ENCODE results near the gene TIMM22.
A peak's percentile ranks its signal among the peaks of the same experiment; 100 is the strongest.

The TIMM22 gene

DNA sequence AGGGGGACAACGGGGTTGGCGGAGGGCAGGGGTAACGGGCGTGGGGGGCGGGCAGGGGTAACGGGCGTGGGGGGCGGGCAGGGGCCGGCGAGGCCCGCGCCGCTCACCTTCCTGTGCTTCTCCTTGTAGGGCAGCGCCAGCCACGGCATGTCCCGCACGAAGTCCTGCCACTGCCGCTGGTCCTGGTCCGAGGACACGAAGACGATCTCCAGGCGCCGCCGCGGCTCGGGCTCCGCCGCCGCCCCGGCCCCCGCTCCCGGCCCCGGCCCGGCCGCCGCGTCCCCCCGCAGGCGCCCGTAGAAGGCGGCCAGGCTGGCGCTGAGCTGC is 17.8 kb upstream of the TIMM22 start:
- ChIA-PET POLR2A (interaction anchor here (0.6 to 3.4 kb wide), 20 partner anchors 9 to 1111 kb away, joined by 3 to 33 read pairs (median 8); partner anchors contain the start of genes GLOD4, MRM3, TIMM22 and VPS53), CTCF (interaction anchor here (0.5 to 5.2 kb wide), 12 partner anchors 11 to 567 kb away, joined by 3 to 173 read pairs (median 7); partner anchors contain the start of genes GEMIN4, GLOD4, MRM3 and TIMM22)
- no peak for TF ChIP-seq ZNF658 (tag by site-specific recombination; IDR thresholded peaks at IDR 0.05)
- TF ChIP-seq HOXC10 (CRISPR knock-in tag; IDR thresholded peaks at IDR 0.05): peak; percentile 26; the same call in 1 of the 2 replicates
- Histone ChIP-seq H3K36me3 (ENCODE audit: control insufficient read depth in 2 of 2, insufficient read depth in 1 of 2, low read length in 2 of 2) (no peaks in the 10 kb centered on the region), H3K4me1 (ENCODE audit: control insufficient read depth, insufficient read depth, low read length) (peaks cover 9% of the 10 kb centered on the region; the same call in 1 of the 2 replicates), H3K27ac (ENCODE audit: extremely low read depth, low read depth, low read length) (peak overlapping the region; percentile 76; the same call in 1 of the 2 replicates), H3K4me3 (ENCODE audit: low read depth, low read length) (peak overlapping the region; percentile 85), H3K9me3 (ENCODE audit: control insufficient read depth, insufficient read depth, low read depth, low read length) (no peaks in the 10 kb centered on the region)

DNA sequence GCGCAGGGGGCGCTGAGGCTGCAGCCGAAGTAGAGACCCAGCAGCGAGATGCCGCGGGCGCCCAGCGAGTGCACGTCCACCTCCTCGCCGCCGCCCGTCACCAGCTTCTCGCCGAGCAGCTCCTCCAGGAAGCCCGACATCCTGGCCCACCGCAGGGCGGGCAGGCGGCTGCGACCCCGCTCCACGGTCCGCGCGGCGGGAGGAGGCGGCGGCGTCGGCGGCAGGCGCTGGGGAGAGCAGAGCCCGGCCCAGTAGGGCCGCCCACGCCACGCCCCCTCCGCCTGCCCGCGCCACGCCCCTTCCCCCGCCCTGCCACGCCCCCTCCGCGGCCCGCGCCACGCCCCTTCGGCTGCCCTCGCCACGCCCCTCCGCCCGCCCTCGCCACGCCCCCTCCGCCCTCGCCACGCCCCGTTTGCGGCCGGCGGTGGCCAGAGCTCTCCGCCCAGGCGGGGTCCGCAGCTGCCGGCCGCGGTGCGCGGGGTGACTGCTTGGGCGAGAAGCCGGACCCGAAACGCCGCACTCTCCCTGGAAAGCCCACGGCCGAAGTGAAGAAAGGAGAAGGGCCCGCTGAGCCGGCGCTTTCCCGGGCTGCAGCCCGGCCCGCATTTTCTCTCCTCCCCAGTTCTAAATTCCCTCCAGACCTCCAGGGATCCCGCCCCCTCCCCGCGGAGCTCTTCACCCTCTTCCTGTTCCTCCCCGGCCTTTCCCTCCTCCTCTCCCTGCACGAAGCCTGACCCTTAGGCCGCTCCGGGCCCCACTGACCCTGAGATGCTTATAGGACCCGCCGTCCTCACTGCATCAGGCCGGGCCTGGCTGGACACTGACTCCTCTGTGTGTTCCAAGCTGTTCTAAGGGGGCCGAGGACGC is 17.2 kb upstream of the TIMM22 start, which contains the start of gene NXN:
Gene NXN (minus strand): TSS at position 238 of the 867 bp plus-strand sequence.
- POLR2A ChIA-PET: interaction anchor here (0.6 to 3.4 kb wide), 23 partner anchors 10 to 1110 kb away, joined by 3 to 33 read pairs (median 7); partner anchors contain the start of genes GLOD4, MRM3, TIMM22 and VPS53
- Histone ChIP-seq H3K9me3 (ENCODE audit: control insufficient read depth, insufficient read depth, low read depth, low read length) (no peaks in the 10 kb centered on the region), H3K4me1 (ENCODE audit: control insufficient read depth, insufficient read depth, low read length) (peaks cover 9% of the 10 kb centered on the region; the same call in 1 of the 2 replicates), H3K4me3 (ENCODE audit: low read depth, low read length) (peak within 1 kb of the TSS; percentile 85), H3K27ac (ENCODE audit: extremely low read depth, low read depth, low read length) (peak within 1 kb of the TSS; percentile 76; the same call in 1 of the 2 replicates), H3K36me3 (ENCODE audit: control insufficient read depth in 2 of 2, insufficient read depth in 1 of 2, low read length in 2 of 2) (no peaks in the 10 kb centered on the region)
- CTCF ChIA-PET: interaction anchor here (0.5 to 5.2 kb wide), 31 partner anchors 9 to 815 kb away, joined by 3 to 173 read pairs (median 5); partner anchors contain the start of genes GEMIN4, GLOD4, MRM3 and TIMM22
- TF ChIP-seq ZNF138 (tag by site-specific recombination; IDR thresholded peaks at IDR 0.05; ENCODE audit: borderline replicate concordance) (no peak), ZBTB1 (tag by site-specific recombination; IDR thresholded peaks at IDR 0.05) (no peak), ZNF266 (tag by site-specific recombination; IDR thresholded peaks at IDR 0.05; ENCODE audit: low read depth) (no peak), ZNF354C (tag by site-specific recombination; IDR thresholded peaks at IDR 0.05; ENCODE audit: borderline replicate concordance, low read depth) (no peak), GLIS2 (tag by site-specific recombination; IDR thresholded peaks at IDR 0.05) (peak; percentile 69), ZSCAN23 (tag by site-specific recombination; IDR thresholded peaks at IDR 0.05) (no peak), ZNF394 (tag by site-specific recombination; IDR thresholded peaks at IDR 0.05; ENCODE audit: borderline replicate concordance) (no peak), ZNF426 (tag by site-specific recombination; IDR thresholded peaks at IDR 0.05) (no peak), EGR2 (tag by site-specific recombination; IDR thresholded peaks at IDR 0.05; ENCODE audit: low read depth) (0 out of 2 replicates have a peak, but pooled peaks have one; percentile 25)
- TF ChIP-seq, protein P1, sequence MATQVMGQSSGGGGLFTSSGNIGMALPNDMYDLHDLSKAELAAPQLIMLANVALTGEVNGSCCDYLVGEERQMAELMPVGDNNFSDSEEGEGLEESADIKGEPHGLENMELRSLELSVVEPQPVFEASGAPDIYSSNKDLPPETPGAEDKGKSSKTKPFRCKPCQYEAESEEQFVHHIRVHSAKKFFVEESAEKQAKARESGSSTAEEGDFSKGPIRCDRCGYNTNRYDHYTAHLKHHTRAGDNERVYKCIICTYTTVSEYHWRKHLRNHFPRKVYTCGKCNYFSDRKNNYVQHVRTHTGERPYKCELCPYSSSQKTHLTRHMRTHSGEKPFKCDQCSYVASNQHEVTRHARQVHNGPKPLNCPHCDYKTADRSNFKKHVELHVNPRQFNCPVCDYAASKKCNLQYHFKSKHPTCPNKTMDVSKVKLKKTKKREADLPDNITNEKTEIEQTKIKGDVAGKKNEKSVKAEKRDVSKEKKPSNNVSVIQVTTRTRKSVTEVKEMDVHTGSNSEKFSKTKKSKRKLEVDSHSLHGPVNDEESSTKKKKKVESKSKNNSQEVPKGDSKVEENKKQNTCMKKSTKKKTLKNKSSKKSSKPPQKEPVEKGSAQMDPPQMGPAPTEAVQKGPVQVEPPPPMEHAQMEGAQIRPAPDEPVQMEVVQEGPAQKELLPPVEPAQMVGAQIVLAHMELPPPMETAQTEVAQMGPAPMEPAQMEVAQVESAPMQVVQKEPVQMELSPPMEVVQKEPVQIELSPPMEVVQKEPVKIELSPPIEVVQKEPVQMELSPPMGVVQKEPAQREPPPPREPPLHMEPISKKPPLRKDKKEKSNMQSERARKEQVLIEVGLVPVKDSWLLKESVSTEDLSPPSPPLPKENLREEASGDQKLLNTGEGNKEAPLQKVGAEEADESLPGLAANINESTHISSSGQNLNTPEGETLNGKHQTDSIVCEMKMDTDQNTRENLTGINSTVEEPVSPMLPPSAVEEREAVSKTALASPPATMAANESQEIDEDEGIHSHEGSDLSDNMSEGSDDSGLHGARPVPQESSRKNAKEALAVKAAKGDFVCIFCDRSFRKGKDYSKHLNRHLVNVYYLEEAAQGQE (tag by site-specific recombination; IDR thresholded peaks at IDR 0.05): no peak
- TF ChIP-seq, protein P2, sequence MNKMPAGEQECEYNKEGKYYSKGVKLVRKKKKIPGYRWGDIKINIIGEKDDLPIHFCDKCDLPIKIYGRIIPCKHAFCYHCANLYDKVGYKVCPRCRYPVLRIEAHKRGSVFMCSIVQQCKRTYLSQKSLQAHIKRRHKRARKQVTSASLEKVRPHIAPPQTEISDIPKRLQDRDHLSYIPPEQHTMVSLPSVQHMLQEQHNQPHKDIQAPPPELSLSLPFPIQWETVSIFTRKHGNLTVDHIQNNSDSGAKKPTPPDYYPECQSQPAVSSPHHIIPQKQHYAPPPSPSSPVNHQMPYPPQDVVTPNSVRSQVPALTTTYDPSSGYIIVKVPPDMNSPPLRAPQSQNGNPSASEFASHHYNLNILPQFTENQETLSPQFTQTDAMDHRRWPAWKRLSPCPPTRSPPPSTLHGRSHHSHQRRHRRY (tag by site-specific recombination; IDR thresholded peaks at IDR 0.05): no peak
- TF ChIP-seq, protein P3, sequence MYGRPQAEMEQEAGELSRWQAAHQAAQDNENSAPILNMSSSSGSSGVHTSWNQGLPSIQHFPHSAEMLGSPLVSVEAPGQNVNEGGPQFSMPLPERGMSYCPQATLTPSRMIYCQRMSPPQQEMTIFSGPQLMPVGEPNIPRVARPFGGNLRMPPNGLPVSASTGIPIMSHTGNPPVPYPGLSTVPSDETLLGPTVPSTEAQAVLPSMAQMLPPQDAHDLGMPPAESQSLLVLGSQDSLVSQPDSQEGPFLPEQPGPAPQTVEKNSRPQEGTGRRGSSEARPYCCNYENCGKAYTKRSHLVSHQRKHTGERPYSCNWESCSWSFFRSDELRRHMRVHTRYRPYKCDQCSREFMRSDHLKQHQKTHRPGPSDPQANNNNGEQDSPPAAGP (tag by site-specific recombination; IDR thresholded peaks at IDR 0.05): no peak
- TF ChIP-seq, protein P4, sequence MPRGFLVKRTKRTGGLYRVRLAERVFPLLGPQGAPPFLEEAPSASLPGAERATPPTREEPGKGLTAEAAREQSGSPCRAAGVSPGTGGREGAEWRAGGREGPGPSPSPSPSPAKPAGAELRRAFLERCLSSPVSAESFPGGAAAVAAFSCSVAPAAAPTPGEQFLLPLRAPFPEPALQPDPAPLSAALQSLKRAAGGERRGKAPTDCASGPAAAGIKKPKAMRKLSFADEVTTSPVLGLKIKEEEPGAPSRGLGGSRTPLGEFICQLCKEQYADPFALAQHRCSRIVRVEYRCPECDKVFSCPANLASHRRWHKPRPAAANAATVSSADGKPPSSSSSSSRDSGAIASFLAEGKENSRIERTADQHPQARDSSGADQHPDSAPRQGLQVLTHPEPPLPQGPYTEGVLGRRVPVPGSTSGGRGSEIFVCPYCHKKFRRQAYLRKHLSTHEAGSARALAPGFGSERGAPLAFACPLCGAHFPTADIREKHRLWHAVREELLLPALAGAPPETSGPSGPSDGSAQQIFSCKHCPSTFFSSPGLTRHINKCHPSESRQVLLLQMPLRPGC (tag by site-specific recombination; IDR thresholded peaks at IDR 0.05): no peak
- TF ChIP-seq, protein P5, sequence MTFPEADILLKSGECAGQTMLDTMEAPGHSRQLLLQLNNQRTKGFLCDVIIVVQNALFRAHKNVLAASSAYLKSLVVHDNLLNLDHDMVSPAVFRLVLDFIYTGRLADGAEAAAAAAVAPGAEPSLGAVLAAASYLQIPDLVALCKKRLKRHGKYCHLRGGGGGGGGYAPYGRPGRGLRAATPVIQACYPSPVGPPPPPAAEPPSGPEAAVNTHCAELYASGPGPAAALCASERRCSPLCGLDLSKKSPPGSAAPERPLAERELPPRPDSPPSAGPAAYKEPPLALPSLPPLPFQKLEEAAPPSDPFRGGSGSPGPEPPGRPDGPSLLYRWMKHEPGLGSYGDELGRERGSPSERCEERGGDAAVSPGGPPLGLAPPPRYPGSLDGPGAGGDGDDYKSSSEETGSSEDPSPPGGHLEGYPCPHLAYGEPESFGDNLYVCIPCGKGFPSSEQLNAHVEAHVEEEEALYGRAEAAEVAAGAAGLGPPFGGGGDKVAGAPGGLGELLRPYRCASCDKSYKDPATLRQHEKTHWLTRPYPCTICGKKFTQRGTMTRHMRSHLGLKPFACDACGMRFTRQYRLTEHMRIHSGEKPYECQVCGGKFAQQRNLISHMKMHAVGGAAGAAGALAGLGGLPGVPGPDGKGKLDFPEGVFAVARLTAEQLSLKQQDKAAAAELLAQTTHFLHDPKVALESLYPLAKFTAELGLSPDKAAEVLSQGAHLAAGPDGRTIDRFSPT (tag by site-specific recombination; IDR thresholded peaks at IDR 0.05): no peak
- TF ChIP-seq, protein P6, sequence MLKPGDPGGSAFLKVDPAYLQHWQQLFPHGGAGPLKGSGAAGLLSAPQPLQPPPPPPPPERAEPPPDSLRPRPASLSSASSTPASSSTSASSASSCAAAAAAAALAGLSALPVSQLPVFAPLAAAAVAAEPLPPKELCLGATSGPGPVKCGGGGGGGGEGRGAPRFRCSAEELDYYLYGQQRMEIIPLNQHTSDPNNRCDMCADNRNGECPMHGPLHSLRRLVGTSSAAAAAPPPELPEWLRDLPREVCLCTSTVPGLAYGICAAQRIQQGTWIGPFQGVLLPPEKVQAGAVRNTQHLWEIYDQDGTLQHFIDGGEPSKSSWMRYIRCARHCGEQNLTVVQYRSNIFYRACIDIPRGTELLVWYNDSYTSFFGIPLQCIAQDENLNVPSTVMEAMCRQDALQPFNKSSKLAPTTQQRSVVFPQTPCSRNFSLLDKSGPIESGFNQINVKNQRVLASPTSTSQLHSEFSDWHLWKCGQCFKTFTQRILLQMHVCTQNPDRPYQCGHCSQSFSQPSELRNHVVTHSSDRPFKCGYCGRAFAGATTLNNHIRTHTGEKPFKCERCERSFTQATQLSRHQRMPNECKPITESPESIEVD (tag by site-specific recombination; IDR thresholded peaks at IDR 0.05): no peak
- TF ChIP-seq, protein P7, sequence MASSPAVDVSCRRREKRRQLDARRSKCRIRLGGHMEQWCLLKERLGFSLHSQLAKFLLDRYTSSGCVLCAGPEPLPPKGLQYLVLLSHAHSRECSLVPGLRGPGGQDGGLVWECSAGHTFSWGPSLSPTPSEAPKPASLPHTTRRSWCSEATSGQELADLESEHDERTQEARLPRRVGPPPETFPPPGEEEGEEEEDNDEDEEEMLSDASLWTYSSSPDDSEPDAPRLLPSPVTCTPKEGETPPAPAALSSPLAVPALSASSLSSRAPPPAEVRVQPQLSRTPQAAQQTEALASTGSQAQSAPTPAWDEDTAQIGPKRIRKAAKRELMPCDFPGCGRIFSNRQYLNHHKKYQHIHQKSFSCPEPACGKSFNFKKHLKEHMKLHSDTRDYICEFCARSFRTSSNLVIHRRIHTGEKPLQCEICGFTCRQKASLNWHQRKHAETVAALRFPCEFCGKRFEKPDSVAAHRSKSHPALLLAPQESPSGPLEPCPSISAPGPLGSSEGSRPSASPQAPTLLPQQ (tag by site-specific recombination; IDR thresholded peaks at IDR 0.05): 0 out of 2 replicates have a peak, but pooled peaks have one; percentile 16

Data from HEK293 (cell line).